ENCODE measurements around the gene BAG3. TPM values are rescaled to one million over a fixed set of nuclear protein-coding genes. Genes with fewer than 3 reads are reported as not detected.

Gene BAG3
- total and polyA plus RNA-seq, 2 of the 4 experiments (the other 2 are of a cell fraction) = 5.4 to 42.5 TPM

- Histone ChIP-seq H3K79me1 (ENCODE audit: low read depth in 1 of 2, low read length in 2 of 2) (peaks cover 33 to 50% of the 10 kb centered on the region in 2 experiments), H3K23ac (ENCODE audit: low read depth, low read length) (peak overlapping the region; percentile 73; the same call in 1 of the 2 replicates), H3K18ac (ENCODE audit: low read depth, low read length) (no peak overlapping the region), H3K4ac (ENCODE audit: low read depth, low read length) (peak overlapping the region; percentile 29; the same call in 1 of the 2 replicates), H3K9me1 (ENCODE audit: insufficient read depth, low read length) (peaks cover 27% of the 10 kb centered on the region), H2AFZ (replicated peaks; ENCODE audit: low read length, poor library complexity) (no peak overlapping the region), H2BK120ac (ENCODE audit: low read depth, low read length) (no peak overlapping the region; the same call in 1 of the 2 replicates), H3K9me3 (ENCODE audit: control insufficient read depth, insufficient read depth, low read length) (no peaks in the 10 kb centered on the region), H3K27ac (ENCODE audit: insufficient read depth, low read length) (no peak overlapping the region), H4K91ac (ENCODE audit: insufficient read depth, low read depth, low read length) (no peak overlapping the region), H3K14ac (replicated peaks; ENCODE audit: low read depth, low read length) (peak overlapping the region; percentile 75; the same call in 1 of the 2 replicates), H3K56ac (ENCODE audit: extremely low read depth, insufficient read depth, low read length) (no peak overlapping the region; the same call in 1 of the 2 replicates), H2AK9ac (replicated peaks; ENCODE audit: low read depth, low read length, poor library complexity) (peak overlapping the region; percentile 48), H3K36me3 (ENCODE audit: control insufficient read depth, insufficient read depth, low read length) (peaks cover 35% of the 10 kb centered on the region), H3K9ac (ENCODE audit: low read depth, low read length) (no peak overlapping the region), H2BK5ac (ENCODE audit: low read depth, low read length, poor library complexity, severe bottlenecking) (peak overlapping the region; percentile 42), H2BK15ac (ENCODE audit: low read depth, low read length) (no peak overlapping the region), H2AK5ac (ENCODE audit: low read depth, low read length) (0 out of 2 replicates have a peak overlapping the region, but pooled peaks have one; percentile 39), H4K5ac (ENCODE audit: low read depth, low read length) (no peak overlapping the region), H3K4me3 (ENCODE audit: insufficient read depth, low read depth, low read length) (no peak overlapping the region), H4K20me1 (ENCODE audit: insufficient read depth, low read length) (peaks cover 42% of the 10 kb centered on the region), H4K8ac (ENCODE audit: low read depth in 2 of 2, low read length in 2 of 2) (no peak overlapping the region), H3K27me3 (ENCODE audit: control insufficient read depth, insufficient read depth, low read length) (no peaks in the 10 kb centered on the region), H3K4me1 (ENCODE audit: control insufficient read depth, insufficient read depth, low read length) (peaks cover 17% of the 10 kb centered on the region), H2BK20ac (ENCODE audit: low read depth, low read length) (no peak overlapping the region), H3K4me2 (ENCODE audit: low read depth, low read length) (no peak overlapping the region)
- TF ChIP-seq RFX5 (IDR thresholded peaks at IDR 0.05; ENCODE audit: low read depth, low read length) (no peak), MAFK (IDR thresholded peaks at IDR 0.05; ENCODE audit: low read depth, low read length) (no peak), NFE2L2 (IDR thresholded peaks at IDR 0.05; ENCODE audit: low read depth, low read length) (no peak), ELK1 (IDR thresholded peaks at IDR 0.05; ENCODE audit: borderline replicate concordance, low read depth, low read length) (no peak), MXI1 (IDR thresholded peaks at IDR 0.05; ENCODE audit: borderline replicate concordance, low read depth, low read length) (no peak), CHD1 (IDR thresholded peaks at IDR 0.05; ENCODE audit: low read depth, low read length) (no peak), USF2 (IDR thresholded peaks at IDR 0.05; ENCODE audit: low read depth, low read length) (no peak)
- WGBS, 2 experiments (ENCODE audit: extremely low coverage in 2 of 2, insufficient read length in 1 of 2) = 94% methylated on average over 8 of the region's 13 CpGs; no CpG with 5 or more reads in 1 of the 2 experiments
- intact Hi-C loops (cut with micrococcal nuclease) (no loop called here), dilution Hi-C loops (cut with HindIII; ENCODE audit: low sequenced_read_pairs, unreplicated experiment) (no loop called here), in situ Hi-C loops (cut with MboI; ENCODE audit: low sequenced_read_pairs) (no loop called here)
- DNase-seq = no peak
- no TSS peak for BruUV-seq (replicated peaks)
- no peak for ATAC-seq (ENCODE audit: low read depth)
- ChIA-PET CTCF (no interaction called here), POLR2A (ENCODE audit: unreplicated experiment) (interaction anchor here (0.6 kb wide), 1 partner anchor 196 kb away, joined by 3 read pairs; no protein-coding TSS in a partner anchor)
Measured at GRCh38 chr10:119677904-119678755, 26.9 kb downstream of the BAG3 start.
